Measurements from ENCODE around the gene CEP170. TPM values are rescaled to one million over a fixed set of nuclear protein-coding genes. Genes with fewer than 3 reads are reported as not detected.

The CEP170 gene
- total RNA-seq, 1 experiment from 2014 or later = 94.7 TPM

DNA sequence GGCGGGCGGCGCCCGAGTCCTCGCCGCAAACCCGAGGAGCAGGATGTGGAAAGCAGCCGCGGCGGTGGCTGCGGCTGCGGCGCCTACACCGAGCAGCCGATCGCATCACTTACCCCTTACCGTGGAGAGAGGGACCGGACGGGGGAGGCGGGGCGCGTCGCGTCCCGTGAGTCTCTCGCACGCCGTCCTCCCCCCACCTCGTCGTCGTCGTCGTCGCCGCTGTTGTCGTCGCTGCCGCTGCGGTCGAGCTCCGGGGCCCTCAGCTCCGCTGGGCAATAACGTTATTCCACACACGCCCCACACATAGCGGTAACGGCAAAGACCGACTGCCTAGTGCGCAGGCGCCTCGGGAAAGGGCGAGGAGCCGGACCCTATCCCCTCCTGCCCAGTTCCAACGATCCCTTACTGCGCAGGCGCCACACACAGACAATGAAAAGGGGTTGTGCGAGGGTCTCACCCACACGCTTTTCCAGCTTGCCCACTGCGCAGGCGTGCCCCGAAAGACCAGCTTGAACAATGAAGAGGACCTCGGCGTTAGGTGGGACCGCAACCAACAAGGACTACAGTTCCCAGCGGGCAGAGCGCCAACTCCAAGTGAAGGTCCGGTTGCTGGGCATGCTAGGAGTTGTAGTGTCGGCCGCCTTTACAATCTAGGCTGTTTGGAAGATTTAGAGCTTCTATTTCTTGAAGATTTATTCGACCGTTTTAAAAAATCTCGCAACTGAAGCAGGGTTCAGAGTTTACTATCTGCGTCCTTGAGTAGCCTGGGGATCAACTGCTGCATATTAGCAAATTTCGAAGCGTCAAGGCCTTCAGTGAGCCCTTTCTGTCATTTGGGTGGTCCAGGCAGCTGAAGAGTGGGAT lies at the start of gene CEP170 (continued):
- TF ChIP-seq, protein P1, sequence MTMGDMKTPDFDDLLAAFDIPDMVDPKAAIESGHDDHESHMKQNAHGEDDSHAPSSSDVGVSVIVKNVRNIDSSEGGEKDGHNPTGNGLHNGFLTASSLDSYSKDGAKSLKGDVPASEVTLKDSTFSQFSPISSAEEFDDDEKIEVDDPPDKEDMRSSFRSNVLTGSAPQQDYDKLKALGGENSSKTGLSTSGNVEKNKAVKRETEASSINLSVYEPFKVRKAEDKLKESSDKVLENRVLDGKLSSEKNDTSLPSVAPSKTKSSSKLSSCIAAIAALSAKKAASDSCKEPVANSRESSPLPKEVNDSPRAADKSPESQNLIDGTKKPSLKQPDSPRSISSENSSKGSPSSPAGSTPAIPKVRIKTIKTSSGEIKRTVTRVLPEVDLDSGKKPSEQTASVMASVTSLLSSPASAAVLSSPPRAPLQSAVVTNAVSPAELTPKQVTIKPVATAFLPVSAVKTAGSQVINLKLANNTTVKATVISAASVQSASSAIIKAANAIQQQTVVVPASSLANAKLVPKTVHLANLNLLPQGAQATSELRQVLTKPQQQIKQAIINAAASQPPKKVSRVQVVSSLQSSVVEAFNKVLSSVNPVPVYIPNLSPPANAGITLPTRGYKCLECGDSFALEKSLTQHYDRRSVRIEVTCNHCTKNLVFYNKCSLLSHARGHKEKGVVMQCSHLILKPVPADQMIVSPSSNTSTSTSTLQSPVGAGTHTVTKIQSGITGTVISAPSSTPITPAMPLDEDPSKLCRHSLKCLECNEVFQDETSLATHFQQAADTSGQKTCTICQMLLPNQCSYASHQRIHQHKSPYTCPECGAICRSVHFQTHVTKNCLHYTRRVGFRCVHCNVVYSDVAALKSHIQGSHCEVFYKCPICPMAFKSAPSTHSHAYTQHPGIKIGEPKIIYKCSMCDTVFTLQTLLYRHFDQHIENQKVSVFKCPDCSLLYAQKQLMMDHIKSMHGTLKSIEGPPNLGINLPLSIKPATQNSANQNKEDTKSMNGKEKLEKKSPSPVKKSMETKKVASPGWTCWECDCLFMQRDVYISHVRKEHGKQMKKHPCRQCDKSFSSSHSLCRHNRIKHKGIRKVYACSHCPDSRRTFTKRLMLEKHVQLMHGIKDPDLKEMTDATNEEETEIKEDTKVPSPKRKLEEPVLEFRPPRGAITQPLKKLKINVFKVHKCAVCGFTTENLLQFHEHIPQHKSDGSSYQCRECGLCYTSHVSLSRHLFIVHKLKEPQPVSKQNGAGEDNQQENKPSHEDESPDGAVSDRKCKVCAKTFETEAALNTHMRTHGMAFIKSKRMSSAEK (CRISPR knock-in tag; IDR thresholded peaks at IDR 0.05; ENCODE audit: borderline replicate concordance) = no peak
- peak; percentile 67; the same call in 1 of the 2 replicates for TF ChIP-seq FOXP1 (CRISPR knock-in tag; IDR thresholded peaks at IDR 0.05; ENCODE audit: borderline replicate concordance)
- TF ChIP-seq, protein P2, sequence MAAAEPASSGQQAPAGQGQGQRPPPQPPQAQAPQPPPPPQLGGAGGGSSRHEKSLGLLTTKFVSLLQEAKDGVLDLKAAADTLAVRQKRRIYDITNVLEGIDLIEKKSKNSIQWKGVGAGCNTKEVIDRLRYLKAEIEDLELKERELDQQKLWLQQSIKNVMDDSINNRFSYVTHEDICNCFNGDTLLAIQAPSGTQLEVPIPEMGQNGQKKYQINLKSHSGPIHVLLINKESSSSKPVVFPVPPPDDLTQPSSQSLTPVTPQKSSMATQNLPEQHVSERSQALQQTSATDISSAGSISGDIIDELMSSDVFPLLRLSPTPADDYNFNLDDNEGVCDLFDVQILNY (CRISPR knock-in tag; IDR thresholded peaks at IDR 0.05) = 0 out of 2 replicates have a peak, but pooled peaks have one; percentile 36
- no peak for TF ChIP-seq GRHL2 (CRISPR knock-in tag; IDR thresholded peaks at IDR 0.05; ENCODE audit: insufficient replicate concordance, severe bottlenecking)
- peak; percentile 65; the same call in 1 of the 2 replicates for TF ChIP-seq GABPB1 (CRISPR knock-in tag; IDR thresholded peaks at IDR 0.05)
- TF ChIP-seq ZMAT4 (CRISPR knock-in tag; IDR thresholded peaks at IDR 0.05) = no peak
- no peak for TF ChIP-seq ZNF263 (CRISPR knock-in tag; IDR thresholded peaks at IDR 0.05; ENCODE audit: low read depth)
- no peak for TF ChIP-seq IRF2 (CRISPR knock-in tag; IDR thresholded peaks at IDR 0.05; ENCODE audit: borderline replicate concordance, low read depth)
- TF ChIP-seq JUN (CRISPR knock-in tag; IDR thresholded peaks at IDR 0.05) = no peak
- TF ChIP-seq ZSCAN18 (CRISPR knock-in tag; IDR thresholded peaks at IDR 0.05) = no peak
- TF ChIP-seq IRF1 (CRISPR knock-in tag; IDR thresholded peaks at IDR 0.05) = no peak
- TF ChIP-seq TEAD1 (CRISPR knock-in tag; IDR thresholded peaks at IDR 0.05) = no peak
- TF ChIP-seq ZNF512 (CRISPR knock-in tag; IDR thresholded peaks at IDR 0.05; ENCODE audit: borderline replicate concordance) = no peak
- TF ChIP-seq, protein P3, sequence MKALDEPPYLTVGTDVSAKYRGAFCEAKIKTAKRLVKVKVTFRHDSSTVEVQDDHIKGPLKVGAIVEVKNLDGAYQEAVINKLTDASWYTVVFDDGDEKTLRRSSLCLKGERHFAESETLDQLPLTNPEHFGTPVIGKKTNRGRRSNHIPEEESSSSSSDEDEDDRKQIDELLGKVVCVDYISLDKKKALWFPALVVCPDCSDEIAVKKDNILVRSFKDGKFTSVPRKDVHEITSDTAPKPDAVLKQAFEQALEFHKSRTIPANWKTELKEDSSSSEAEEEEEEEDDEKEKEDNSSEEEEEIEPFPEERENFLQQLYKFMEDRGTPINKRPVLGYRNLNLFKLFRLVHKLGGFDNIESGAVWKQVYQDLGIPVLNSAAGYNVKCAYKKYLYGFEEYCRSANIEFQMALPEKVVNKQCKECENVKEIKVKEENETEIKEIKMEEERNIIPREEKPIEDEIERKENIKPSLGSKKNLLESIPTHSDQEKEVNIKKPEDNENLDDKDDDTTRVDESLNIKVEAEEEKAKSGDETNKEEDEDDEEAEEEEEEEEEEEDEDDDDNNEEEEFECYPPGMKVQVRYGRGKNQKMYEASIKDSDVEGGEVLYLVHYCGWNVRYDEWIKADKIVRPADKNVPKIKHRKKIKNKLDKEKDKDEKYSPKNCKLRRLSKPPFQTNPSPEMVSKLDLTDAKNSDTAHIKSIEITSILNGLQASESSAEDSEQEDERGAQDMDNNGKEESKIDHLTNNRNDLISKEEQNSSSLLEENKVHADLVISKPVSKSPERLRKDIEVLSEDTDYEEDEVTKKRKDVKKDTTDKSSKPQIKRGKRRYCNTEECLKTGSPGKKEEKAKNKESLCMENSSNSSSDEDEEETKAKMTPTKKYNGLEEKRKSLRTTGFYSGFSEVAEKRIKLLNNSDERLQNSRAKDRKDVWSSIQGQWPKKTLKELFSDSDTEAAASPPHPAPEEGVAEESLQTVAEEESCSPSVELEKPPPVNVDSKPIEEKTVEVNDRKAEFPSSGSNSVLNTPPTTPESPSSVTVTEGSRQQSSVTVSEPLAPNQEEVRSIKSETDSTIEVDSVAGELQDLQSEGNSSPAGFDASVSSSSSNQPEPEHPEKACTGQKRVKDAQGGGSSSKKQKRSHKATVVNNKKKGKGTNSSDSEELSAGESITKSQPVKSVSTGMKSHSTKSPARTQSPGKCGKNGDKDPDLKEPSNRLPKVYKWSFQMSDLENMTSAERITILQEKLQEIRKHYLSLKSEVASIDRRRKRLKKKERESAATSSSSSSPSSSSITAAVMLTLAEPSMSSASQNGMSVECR (CRISPR knock-in tag; IDR thresholded peaks at IDR 0.05; ENCODE audit: borderline replicate concordance) = peak; percentile 54; the same call in 1 of the 2 replicates
- no peak for TF ChIP-seq ZNF425 (CRISPR knock-in tag; conservative IDR thresholded peaks at IDR 0.05)
- TF ChIP-seq, protein P4, sequence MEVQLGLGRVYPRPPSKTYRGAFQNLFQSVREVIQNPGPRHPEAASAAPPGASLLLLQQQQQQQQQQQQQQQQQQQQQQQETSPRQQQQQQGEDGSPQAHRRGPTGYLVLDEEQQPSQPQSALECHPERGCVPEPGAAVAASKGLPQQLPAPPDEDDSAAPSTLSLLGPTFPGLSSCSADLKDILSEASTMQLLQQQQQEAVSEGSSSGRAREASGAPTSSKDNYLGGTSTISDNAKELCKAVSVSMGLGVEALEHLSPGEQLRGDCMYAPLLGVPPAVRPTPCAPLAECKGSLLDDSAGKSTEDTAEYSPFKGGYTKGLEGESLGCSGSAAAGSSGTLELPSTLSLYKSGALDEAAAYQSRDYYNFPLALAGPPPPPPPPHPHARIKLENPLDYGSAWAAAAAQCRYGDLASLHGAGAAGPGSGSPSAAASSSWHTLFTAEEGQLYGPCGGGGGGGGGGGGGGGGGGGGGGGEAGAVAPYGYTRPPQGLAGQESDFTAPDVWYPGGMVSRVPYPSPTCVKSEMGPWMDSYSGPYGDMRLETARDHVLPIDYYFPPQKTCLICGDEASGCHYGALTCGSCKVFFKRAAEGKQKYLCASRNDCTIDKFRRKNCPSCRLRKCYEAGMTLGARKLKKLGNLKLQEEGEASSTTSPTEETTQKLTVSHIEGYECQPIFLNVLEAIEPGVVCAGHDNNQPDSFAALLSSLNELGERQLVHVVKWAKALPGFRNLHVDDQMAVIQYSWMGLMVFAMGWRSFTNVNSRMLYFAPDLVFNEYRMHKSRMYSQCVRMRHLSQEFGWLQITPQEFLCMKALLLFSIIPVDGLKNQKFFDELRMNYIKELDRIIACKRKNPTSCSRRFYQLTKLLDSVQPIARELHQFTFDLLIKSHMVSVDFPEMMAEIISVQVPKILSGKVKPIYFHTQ (CRISPR knock-in tag; IDR thresholded peaks at IDR 0.05) = no peak
- no peak for TF ChIP-seq NR2C2 (CRISPR knock-in tag; IDR thresholded peaks at IDR 0.05)

Data from WTC11 (cell line).